ENCODE data around the gene TMEM187. TPM values are rescaled to one million over a fixed set of nuclear protein-coding genes. Genes with fewer than 3 reads are reported as not detected.

TMEM187 gene
- total RNA-seq, 1 experiment from 2014 or later: 0.86 TPM

Other genes with a start within 250 kb of the TMEM187 start
- 146 and 203 TPM in 2 replicates for gene BCAP31, start 248.4 kb upstream of the TMEM187 start, total RNA-seq (2014; rRNA removed; shearing (Covaris generic))
- 4.8 and 5.0 TPM in 2 replicates for gene ABCD1, start 247.9 kb upstream of the TMEM187 start, total RNA-seq (2014; rRNA removed; shearing (Covaris generic))
- gene PLXNB3, start 208.5 kb upstream of the TMEM187 start, total RNA-seq (2014; rRNA removed; shearing (Covaris generic)): 0.97 and 1.0 TPM in 2 replicates
- gene SRPK3, start 191.7 kb upstream of the TMEM187 start, total RNA-seq (2014; rRNA removed; shearing (Covaris generic)): 0.11 and 0.54 TPM in 2 replicates
- 36.9 and 41.0 TPM in 2 replicates for gene IDH3G, start 178.4 kb upstream of the TMEM187 start, total RNA-seq (2014; rRNA removed; shearing (Covaris generic))
- gene SSR4, start 178.1 kb upstream of the TMEM187 start, total RNA-seq (2014; rRNA removed; shearing (Covaris generic)): 81.8 and 107 TPM in 2 replicates
- 5.7 and 7.5 TPM in 2 replicates for gene PDZD4, start 142.2 kb upstream of the TMEM187 start, total RNA-seq (2014; rRNA removed; shearing (Covaris generic))
- 7.4 and 8.3 TPM in 2 replicates for gene L1CAM, start 86.6 kb upstream of the TMEM187 start, total RNA-seq (2014; rRNA removed; shearing (Covaris generic))
- gene AVPR2, start 68.1 kb upstream of the TMEM187 start, total RNA-seq (2014; rRNA removed; shearing (Covaris generic)): 1.1 TPM in 1 of 2 replicates, not detected in the other
- 2.2 and 2.6 TPM in 2 replicates for gene ARHGAP4, start 46.5 kb upstream of the TMEM187 start, total RNA-seq (2014; rRNA removed; shearing (Covaris generic))
- 85.9 and 128 TPM in 2 replicates for gene NAA10, start 37.7 kb upstream of the TMEM187 start, total RNA-seq (2014; rRNA removed; shearing (Covaris generic))
- gene RENBP, start 28.1 kb upstream of the TMEM187 start, total RNA-seq (2014; rRNA removed; shearing (Covaris generic)): 0.11 and 0.18 TPM in 2 replicates
- gene HCFC1, start 936 bp upstream of the TMEM187 start, total RNA-seq (2014; rRNA removed; shearing (Covaris generic)): 38.0 and 38.1 TPM in 2 replicates
- 49.2 and 50.3 TPM in 2 replicates for gene IRAK1, start 47.1 kb downstream of the TMEM187 start, total RNA-seq (2014; rRNA removed; shearing (Covaris generic))
- gene MECP2, start 125.0 kb downstream of the TMEM187 start, total RNA-seq (2014; rRNA removed; shearing (Covaris generic)): 12.1 and 14.2 TPM in 2 replicates
- not detected in 2 replicates for gene OPN1LW, start 171.5 kb downstream of the TMEM187 start, total RNA-seq (2014; rRNA removed; shearing (Covaris generic))
- not detected in 2 replicates for gene OPN1MW, start 209.8 kb downstream of the TMEM187 start, total RNA-seq (2014; rRNA removed; shearing (Covaris generic))
- gene OPN1MW2, start 247.0 kb downstream of the TMEM187 start, total RNA-seq (2014; rRNA removed; shearing (Covaris generic)): not detected in 2 replicates

Measured in Daoy (cell line).